HG03159 (cell line): ENCODE results near the gene ADIPOQ.
"Not testable (repeated sequence)": the region's sequence is repeated elsewhere in the genome, so short reads cannot be mapped to it uniquely, and the experiment has no call there.

Source experiments
- ATAC-seq: cut with Tn5 transposase; IDR thresholded peaks from one replicate; pipeline ENCODE4 v1.9.1; 2021; ENCODE audit warnings: mild to moderate bottlenecking, moderate library complexity; ENCODE audit not compliant: unreplicated experiment

The ADIPOQ gene

GRCh38 chr3:186901135-186901734, 58.7 kb downstream of the ADIPOQ start:
- ATAC-seq: no peak

DNA sequence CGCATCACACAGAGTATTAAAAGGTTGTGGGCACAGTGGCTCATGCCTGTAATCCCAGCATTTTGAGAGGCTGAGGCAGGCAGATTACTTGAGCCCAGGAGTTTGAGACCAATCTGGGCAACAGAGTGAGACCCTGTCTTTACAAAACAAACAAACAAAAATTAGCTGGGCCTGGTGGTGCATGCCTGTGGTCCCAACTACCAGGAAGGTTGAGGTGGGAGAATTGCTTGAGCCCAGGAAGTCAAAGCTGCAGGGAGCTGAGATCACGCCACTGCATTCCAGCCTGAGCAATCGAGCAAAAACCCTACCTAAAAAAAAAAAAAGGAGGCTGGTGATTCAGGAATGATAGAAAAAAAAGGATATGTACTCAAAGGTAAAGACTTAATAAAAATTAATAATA, 59.6 kb downstream of the ADIPOQ start:
- ATAC-seq: no peak

GRCh38 chr3:186902713-186903112, 60.2 kb downstream of the ADIPOQ start:
- ATAC-seq: no peak

- ATAC-seq: not testable (repeated sequence)
Measured at GRCh38 chr3:186903676-186904075, 61.2 kb downstream of the ADIPOQ start.

DNA sequence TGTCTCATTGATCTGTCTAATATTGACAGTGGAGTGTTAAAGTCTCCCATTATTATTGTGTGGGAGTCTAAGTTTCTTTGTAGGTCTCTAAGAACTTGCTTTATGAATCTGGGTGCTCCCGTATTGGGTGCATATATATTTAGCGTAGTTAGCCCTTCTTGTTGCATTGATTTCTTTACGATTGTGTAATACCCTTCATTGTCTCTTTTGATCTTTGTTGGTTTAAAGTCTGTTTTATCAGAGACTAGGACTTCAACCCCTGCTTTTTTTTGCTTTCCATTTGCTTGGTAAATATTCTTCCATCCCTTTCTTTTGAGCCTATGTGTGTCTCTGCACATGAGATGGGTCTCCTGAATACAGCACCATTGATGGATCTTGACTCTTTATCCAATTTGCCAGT, 64.6 kb downstream of the ADIPOQ start:
- ATAC-seq: not testable (repeated sequence)
